GM19240 (cell line): Measurements from ENCODE around the gene MYO18A.
A peak's percentile ranks its signal among the peaks of the same experiment; 100 is the strongest.
"Not testable (repeated sequence)": the region's sequence is repeated elsewhere in the genome, so short reads cannot be mapped to it uniquely, and the experiment has no call there.

Source experiments
- DNase-seq: peaks from one replicate; pipeline ENCODE4 v3.0.0; 2011; ENCODE audit warnings: low spot score; ENCODE audit not compliant: insufficient read length

MYO18A gene

GRCh38 chr17:29196769-29197515 lies 16.7 kb upstream of the MYO18A start:
- no peak for DNase-seq

GRCh38 chr17:29195465-29196081 lies 15.4 kb upstream of the MYO18A start:
- no peak for DNase-seq

- DNase-seq: no peak
Measured at GRCh38 chr17:29194669-29195068, 14.5 kb upstream of the MYO18A start.

DNA sequence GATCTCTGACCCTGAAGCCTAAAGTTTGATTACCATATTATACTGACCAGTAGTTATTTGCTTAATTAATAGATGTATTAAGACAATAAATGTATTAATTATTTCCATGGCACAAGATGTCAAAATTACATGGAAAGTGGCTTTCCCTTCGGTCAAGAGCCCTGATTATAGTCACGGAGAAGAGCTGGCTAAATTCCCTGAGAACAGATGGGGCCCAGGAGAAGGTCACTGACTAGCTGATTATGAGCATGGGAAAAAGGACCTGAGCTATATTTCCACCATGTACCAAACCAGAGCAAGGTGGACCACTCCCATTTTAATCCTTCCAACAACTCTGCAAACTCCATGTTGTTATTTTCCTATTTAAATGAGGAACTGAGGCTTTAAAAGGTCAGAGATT lies 12.9 kb upstream of the MYO18A start:
- no peak for DNase-seq

DNA sequence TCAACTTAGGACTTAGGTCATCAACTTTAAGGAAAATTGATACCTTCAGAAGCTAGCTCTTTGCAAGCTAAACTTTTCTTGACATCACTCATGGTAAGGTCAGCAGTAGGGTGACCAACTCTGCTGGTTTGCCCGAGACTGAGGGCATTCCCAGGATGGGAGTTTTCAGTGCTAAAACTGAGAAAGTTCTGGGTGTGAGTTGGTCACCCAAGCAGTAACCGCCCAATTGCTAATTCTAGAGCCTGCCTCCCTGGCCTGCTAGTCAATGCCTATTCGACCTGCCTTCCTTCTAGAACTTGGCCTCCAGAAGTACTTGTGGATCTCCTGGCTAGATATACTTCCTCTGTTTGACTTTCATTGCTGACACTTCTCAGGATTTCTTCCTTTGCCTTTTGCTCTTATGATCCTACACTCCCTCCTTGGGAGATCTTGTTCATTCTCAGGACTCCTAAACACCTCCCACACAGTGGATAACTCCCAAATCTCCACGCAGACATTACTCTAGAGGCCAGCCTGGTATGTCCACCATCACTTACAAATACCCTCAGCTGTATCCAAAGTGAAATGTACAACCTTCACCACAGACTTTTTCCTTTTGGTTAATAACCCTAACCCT lies 10.5 kb upstream of the MYO18A start:
- no peak for DNase-seq

- DNase-seq: no peak
Measured at GRCh38 chr17:29190039-29190438, 9.8 kb upstream of the MYO18A start.

DNA sequence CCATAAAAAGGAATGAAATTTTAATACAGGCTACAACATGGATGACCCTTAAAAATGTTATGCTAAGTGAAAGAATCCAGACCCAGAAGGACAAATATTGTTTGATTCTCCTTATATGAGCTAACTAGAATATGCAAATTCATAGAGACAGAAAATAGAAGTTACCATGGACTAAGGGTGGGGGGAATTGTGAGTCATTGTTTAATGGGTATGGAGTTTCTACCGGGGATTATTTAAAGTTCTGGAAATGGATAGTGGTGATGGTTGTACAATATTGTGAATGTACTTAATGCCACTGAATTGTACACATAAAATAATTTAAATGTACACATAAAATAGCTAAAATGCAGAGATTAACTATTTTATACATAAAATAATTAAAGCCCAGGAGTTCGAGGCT lies 9.2 kb upstream of the MYO18A start:
- no peak for DNase-seq

DNA sequence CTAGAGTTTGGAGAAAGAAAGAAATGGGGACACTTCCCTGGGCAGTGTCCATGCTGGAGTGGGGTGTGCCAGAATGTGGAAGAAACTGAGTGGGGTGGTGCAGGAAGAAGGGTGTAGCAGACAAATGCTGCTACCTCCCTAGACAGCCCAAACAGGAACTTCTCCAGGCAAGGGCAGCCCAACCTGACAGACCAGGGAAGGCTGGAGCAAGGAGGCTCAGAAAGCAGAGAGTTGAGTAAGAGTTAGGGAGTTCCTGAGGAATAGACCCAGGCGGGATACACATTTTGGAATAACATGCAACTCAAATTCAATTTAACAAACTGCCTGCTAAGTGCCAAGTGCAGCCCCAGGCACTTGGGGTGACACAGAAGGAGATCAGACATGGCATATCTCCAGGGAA lies 1.0 kb upstream of the MYO18A start:
- DNase-seq: no peak

- no peak for DNase-seq
Measured at GRCh38 chr17:29180788-29181160, 576 bp upstream of the MYO18A start.

DNA sequence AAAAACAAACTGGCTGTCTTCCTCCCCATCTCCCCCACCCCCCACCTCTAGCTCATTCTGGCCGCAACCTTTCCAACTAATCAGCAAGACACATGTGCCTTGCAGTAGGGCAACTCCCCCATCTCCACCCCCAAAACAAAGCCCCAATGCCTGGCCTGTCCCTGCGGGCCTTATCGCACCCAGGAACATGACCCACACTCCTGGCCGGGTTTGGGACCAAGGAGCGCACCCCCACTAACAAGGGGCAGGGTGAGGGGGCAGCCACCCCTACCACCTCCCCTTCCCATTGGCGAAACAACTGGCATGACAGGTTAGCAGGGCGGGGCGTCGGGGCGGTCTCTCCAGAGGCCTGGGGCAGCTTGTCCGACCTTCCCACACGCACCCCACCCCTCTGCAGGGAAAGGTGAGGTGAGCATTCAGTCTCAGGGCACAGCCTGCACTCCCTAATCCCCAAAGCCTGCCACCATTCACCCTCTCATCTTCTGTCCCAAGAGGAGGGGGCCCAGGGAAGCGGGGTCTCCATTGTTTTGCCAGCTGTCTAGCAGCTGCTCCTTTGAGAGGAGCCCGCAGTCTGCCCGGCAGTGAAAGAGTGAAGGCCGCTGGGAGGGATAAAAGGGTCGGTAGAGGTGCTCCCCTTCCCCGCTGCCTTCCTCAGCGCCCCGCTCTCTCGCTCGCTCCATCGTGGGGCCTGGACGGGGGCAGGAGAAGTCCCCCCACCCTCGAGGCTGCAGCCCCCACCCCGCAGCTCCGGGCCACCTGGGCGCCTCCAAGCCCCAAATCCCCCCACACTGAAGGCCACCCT lies 765 bp downstream of the MYO18A start:
- no peak for DNase-seq

- no peak for DNase-seq
Measured at GRCh38 chr17:29178750-29179231, 1.4 kb downstream of the MYO18A start.

- DNase-seq: no peak
Measured at GRCh38 chr17:29177871-29178749, 2.1 kb downstream of the MYO18A start.

DNA sequence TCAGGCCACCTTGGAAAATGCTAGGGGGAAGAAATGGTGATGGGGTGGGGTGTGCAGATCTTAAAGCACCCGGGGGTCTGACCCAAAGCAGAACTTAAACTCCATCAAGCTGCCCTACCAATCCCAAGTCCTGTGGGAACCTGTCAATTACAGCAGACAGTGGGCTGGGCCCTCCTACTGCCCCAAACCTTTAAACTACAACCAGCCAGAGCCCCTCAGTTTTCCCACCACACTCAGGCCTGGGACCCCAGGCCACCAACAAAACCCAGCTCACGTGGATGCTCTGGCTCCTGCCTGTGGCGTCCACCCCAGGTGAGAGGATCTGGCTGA lies 2.7 kb downstream of the MYO18A start:
- no peak for DNase-seq

- DNase-seq: peak; percentile 82
Measured at GRCh38 chr17:29176558-29177351, 3.4 kb downstream of the MYO18A start.

- no peak for DNase-seq
Measured at GRCh38 chr17:29175349-29175748, 4.8 kb downstream of the MYO18A start.

- no peak for DNase-seq
Measured at GRCh38 chr17:29172589-29172988, 7.6 kb downstream of the MYO18A start.

- DNase-seq: no peak
Measured at GRCh38 chr17:29170682-29171081, 9.5 kb downstream of the MYO18A start.

- no peak for DNase-seq
Measured at GRCh38 chr17:29169806-29170591, 10.2 kb downstream of the MYO18A start.

DNA sequence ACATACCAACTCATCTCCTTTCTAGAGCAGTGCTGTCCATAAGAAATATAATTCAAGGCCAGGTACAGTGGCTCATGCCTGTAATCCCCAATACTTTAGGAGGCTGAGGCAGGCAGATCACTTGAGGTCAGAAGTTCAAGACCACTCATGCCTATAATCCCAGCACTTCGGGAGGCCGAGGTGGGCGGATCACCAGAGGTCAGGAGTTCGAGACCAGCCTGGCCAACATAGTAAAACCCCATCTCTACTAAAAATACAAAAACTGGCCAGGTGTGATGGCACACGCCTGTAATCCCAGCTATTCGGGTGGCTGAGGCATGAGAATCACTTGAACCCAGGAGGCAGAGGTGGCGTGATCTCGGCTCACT lies 11.5 kb downstream of the MYO18A start:
- not testable (repeated sequence) for DNase-seq
